ENCODE data around the gene VCAM1.

Gene VCAM1

GRCh38 chr1:100736324-100736723, 16.8 kb downstream of the VCAM1 start:
- H3K27ac ChIP-seq (replicated peaks): no peak overlapping the region
- DNase-seq (ENCODE audit: low read depth in 1 of 2, low spot score in 1 of 2): no peak

DNA sequence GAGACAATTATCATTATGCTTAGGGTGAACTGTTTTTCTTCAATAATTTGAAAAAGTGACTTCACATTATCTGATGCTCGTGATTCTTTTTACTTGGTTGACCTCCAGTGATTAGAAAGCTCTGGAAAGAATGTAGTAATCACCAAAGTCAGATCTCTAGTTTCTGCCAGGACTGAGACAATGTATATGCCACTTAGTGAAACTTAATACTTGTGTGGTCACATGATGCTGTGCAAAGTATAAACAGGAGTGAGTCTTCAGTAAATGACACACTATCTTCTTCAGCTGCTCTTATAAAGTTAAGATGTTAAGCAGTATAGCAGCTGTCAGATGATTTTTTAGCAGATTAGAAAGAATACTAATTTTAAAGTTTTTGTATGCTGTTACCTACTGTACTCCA, 17.2 kb downstream of the VCAM1 start:
- Histone ChIP-seq H3K4me3 (replicated peaks; ENCODE audit: insufficient read depth, low read length) (no peak overlapping the region), H3K27me3 (ENCODE audit: insufficient read depth, poor library complexity, severe bottlenecking) (no peaks in the 10 kb centered on the region), H3K27ac (replicated peaks) (no peak overlapping the region)
- no peak for DNase-seq (ENCODE audit: low read depth in 1 of 2, low spot score in 1 of 2)
- TF ChIP-seq, protein P1, sequence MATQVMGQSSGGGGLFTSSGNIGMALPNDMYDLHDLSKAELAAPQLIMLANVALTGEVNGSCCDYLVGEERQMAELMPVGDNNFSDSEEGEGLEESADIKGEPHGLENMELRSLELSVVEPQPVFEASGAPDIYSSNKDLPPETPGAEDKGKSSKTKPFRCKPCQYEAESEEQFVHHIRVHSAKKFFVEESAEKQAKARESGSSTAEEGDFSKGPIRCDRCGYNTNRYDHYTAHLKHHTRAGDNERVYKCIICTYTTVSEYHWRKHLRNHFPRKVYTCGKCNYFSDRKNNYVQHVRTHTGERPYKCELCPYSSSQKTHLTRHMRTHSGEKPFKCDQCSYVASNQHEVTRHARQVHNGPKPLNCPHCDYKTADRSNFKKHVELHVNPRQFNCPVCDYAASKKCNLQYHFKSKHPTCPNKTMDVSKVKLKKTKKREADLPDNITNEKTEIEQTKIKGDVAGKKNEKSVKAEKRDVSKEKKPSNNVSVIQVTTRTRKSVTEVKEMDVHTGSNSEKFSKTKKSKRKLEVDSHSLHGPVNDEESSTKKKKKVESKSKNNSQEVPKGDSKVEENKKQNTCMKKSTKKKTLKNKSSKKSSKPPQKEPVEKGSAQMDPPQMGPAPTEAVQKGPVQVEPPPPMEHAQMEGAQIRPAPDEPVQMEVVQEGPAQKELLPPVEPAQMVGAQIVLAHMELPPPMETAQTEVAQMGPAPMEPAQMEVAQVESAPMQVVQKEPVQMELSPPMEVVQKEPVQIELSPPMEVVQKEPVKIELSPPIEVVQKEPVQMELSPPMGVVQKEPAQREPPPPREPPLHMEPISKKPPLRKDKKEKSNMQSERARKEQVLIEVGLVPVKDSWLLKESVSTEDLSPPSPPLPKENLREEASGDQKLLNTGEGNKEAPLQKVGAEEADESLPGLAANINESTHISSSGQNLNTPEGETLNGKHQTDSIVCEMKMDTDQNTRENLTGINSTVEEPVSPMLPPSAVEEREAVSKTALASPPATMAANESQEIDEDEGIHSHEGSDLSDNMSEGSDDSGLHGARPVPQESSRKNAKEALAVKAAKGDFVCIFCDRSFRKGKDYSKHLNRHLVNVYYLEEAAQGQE (IDR thresholded peaks at IDR 0.05; ENCODE audit: insufficient replicate concordance, low read depth): no peak
- no peak for TF ChIP-seq POLR2AphosphoS5 (IDR thresholded peaks at IDR 0.05; ENCODE audit: low read depth)
- no peak for TF ChIP-seq CTCF (IDR thresholded peaks at IDR 0.05; ENCODE audit: insufficient read depth, low read length)
- TF ChIP-seq GABPA (IDR thresholded peaks at IDR 0.05; ENCODE audit: low read depth): no peak
- TF ChIP-seq SPI1 (IDR thresholded peaks at IDR 0.05; ENCODE audit: borderline replicate concordance, low read depth): no peak

More at GRCh38 chr1:100736324-100736723, 16.8 kb downstream of the VCAM1 start:
- TF ChIP-seq GABPA (IDR thresholded peaks at IDR 0.05; ENCODE audit: low read depth): no peak
- TF ChIP-seq SPI1 (IDR thresholded peaks at IDR 0.05; ENCODE audit: borderline replicate concordance, low read depth): no peak
- no peak for TF ChIP-seq POLR2AphosphoS5 (IDR thresholded peaks at IDR 0.05; ENCODE audit: low read depth)
- TF ChIP-seq, protein P1 (IDR thresholded peaks at IDR 0.05; ENCODE audit: insufficient replicate concordance, low read depth): no peak
- no peak for TF ChIP-seq CTCF (IDR thresholded peaks at IDR 0.05; ENCODE audit: insufficient read depth, low read length)
- Histone ChIP-seq H3K27me3 (ENCODE audit: insufficient read depth, poor library complexity, severe bottlenecking) (no peaks in the 10 kb centered on the region), H3K4me3 (replicated peaks; ENCODE audit: insufficient read depth, low read length) (no peak overlapping the region)

GRCh38 chr1:100746542-100746932, 27.0 kb downstream of the VCAM1 start:
- H3K27me3 ChIP-seq (ENCODE audit: insufficient read depth, poor library complexity, severe bottlenecking): no peaks in the 10 kb centered on the region
- H3K27ac ChIP-seq (replicated peaks): no peak overlapping the region
- H3K4me3 ChIP-seq (replicated peaks; ENCODE audit: insufficient read depth, low read length): no peak overlapping the region
- TF ChIP-seq SPI1 (IDR thresholded peaks at IDR 0.05; ENCODE audit: borderline replicate concordance, low read depth) (no peak), POLR2AphosphoS5 (IDR thresholded peaks at IDR 0.05; ENCODE audit: low read depth) (no peak)
- TF ChIP-seq, protein P1 (IDR thresholded peaks at IDR 0.05; ENCODE audit: insufficient replicate concordance, low read depth): no peak
- no peak for DNase-seq (ENCODE audit: low read depth in 1 of 2, low spot score in 1 of 2)

Data from HL-60 (cell line).